K562 (cell line): Measurements from ENCODE around the gene DLGAP3. TPM values are rescaled to one million over a fixed set of nuclear protein-coding genes. Genes with fewer than 3 reads are reported as not detected.
A peak's percentile ranks its signal among the peaks of the same experiment; 100 is the strongest.

ENCODE experiments used
- DMBX1 ChIP-seq: fragments of 250-450 bp; sonication (Bioruptor Pico); IDR thresholded peaks from 2 replicates; pipeline ENCODE4 v1.8.0; 2022; ENCODE audit warnings: inconsistent platforms, mild to moderate bottlenecking, moderate library complexity, borderline replicate concordance
- MYC ChIP-seq, 2 experiments: fragments of 250-450 bp in 1 of 2; sonication (Bioruptor Pico) in 1 of 2; IDR thresholded peaks; 2 replicates each; pipeline versions ENCODE4 v1.5.1 to v1.6.1; 2012 to 2021; ENCODE audit warnings: low read depth in 2 of 2, borderline replicate concordance in 1 of 2, improper control_type of control experiment in 1 of 2, low read length in 1 of 2, mild to moderate bottlenecking in 1 of 2, moderate library complexity in 1 of 2
- SAP30 ChIP-seq: fragments of 200-600 bp; sonication (generic); IDR thresholded peaks from 2 replicates; pipeline ENCODE4 v1.6.1; 2012; ENCODE audit warnings: borderline replicate concordance, low read depth, mild to moderate bottlenecking, moderate library complexity, low read length, control low read depth, inconsistent platforms; ENCODE audit not compliant: insufficient read depth, poor library complexity, severe bottlenecking
- SETDB1 ChIP-seq: IDR thresholded peaks from one replicate; pipeline ENCODE4 v1.6.1; 2012; ENCODE audit warnings: low read length, control low read depth, inconsistent platforms
- SMAD4 ChIP-seq: fragments of 250-450 bp; sonication (Bioruptor Pico); conservative IDR thresholded peaks from 2 replicates; pipeline ENCODE4 v1.8.0; 2021; ENCODE audit warnings: inconsistent platforms, mild to moderate bottlenecking, moderate library complexity
- TBL1XR1 ChIP-seq, 2 experiments: IDR thresholded peaks; 2 replicates each; pipeline ENCODE4 v1.6.1; 2012; ENCODE audit warnings: improper control_type of control experiment in 2 of 2, low read length in 2 of 2, mild to moderate bottlenecking in 1 of 2
- U2AF2 ChIP-seq: fragments of 200-400 bp; formaldehyde crosslinking; optimal IDR thresholded peaks from 2 replicates; pipeline ENCODE3; 2017; ENCODE audit warnings: low read depth, mild to moderate bottlenecking, low read length
- ZNF232 ChIP-seq: sonication (generic); formaldehyde crosslinking; IDR thresholded peaks from 2 replicates; pipeline ENCODE4 v1.8.0; 2022; ENCODE audit warnings: mild to moderate bottlenecking, missing genetic modification reagents
- polyA plus RNA-seq, 8 experiments: library from polyadenylated mRNA; depleted of rRNA in 4 of 8; stranded (reverse) in 5 of 8; unstranded in 3 of 8; fragments of >200 nt; fragmentation: Nextera tagmentation in 2 of 8; fragmentation: Illumina TruSeq in 1 of 8; extraction: Ambion mirVana in 2 of 8; extraction: Trizol in 1 of 8; gene quantifications; 2 replicates each; pipeline versions ENCODE4 v1.2.1 to v1.2.3, GENCODE V29; 2011 to 2014; ENCODE audit warnings: inconsistent platforms in 1 of 8, missing spikeins in 1 of 8
- total RNA-seq, 7 experiments: library from RNA; depleted of rRNA in 6 of 7; stranded (reverse); fragments of >200 nt in 6 of 7; fragmentation: Illumina TruSeq in 2 of 7; extraction: Trizol in 2 of 7; gene quantifications; 2 replicates each; pipeline versions ENCODE4 v1.2.1 to v1.2.3, GENCODE V29; 2011 to 2021; ENCODE audit warnings: low replicate concordance in 1 of 7
- TF ChIP-seq, protein P1 (sequence below): sonication (generic); formaldehyde crosslinking; IDR thresholded peaks from 2 replicates; pipeline ENCODE4 v1.8.0; 2022; ENCODE audit warnings: missing genetic modification reagents, mild to moderate bottlenecking, moderate library complexity, borderline replicate concordance
- TF ChIP-seq, protein P2 (sequence below), 2 experiments: fragments of 450-650 bp; formaldehyde crosslinking in 1 of 2; IDR thresholded peaks; 2 replicates each; pipeline versions ENCODE4 v1.4.0 to v1.6.1; 2014 to 2020; ENCODE audit warnings: mild to moderate bottlenecking in 2 of 2, borderline replicate concordance in 1 of 2, low read depth in 1 of 2

Gene DLGAP3
- total and polyA plus RNA-seq, 9 of the 15 experiments (the other 6 are each of a cell fraction or from before 2014, with no cell fraction given), result 0.01 to 0.16 (median 0.07) TPM; not detected in 6

DNA sequence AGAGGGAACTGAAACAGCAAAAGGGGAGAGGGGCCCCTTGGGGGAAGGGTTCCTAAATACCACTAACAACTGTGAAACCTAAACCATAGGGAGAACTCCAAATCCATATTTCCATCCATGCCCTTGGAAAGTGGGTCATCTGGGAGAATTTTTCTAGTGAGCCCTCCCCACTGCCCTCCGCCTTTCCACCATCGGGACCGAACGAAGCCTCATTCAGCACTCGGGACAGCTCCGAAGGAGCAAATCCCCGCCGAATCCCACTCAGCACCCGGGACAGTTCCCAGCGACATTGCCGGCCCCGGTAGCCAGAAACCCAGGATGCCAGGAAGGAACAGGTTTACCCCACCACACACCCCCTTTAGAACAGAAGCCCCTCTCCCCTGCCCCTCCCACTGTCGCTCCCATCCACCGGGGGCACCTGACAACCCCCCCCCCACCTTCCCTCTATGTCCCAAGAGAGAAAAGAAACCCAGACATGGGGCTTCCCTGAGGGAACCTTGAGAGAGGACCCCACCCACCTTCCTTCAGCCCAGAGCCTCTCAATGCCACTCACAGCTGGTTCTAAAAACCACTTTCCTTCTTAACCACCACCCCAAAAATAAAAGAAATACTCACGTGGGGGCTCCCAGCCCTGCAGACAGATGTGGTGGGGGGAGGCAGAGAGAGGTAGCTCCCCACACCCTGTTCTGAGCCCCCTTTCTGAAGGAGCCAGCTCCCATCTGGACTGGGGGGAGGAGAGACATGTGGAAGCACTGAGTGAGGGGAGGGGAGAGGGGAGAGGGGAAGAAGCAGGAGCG lies 4.5 kb downstream of the DLGAP3 start (continued):
- TF ChIP-seq MYC (IDR thresholded peaks at IDR 0.05; ENCODE audit: low read depth, low read length) (peak; percentile 43; the same call in 1 of the 2 replicates), MYC (CRISPR knock-in tag; IDR thresholded peaks at IDR 0.05; ENCODE audit: borderline replicate concordance, low read depth) (no peak), TBL1XR1 (IDR thresholded peaks at IDR 0.05; ENCODE audit: low read length in 2 of 2) (no peak), U2AF2 (no peak), ZNF232 (CRISPR knock-in tag) (peak; percentile 98), SMAD4 (CRISPR knock-in tag) (peak; percentile 89), DMBX1 (CRISPR knock-in tag) (peak; percentile 98), SETDB1 (no peak), SAP30 (peak; percentile 96)
- TF ChIP-seq, protein P1, sequence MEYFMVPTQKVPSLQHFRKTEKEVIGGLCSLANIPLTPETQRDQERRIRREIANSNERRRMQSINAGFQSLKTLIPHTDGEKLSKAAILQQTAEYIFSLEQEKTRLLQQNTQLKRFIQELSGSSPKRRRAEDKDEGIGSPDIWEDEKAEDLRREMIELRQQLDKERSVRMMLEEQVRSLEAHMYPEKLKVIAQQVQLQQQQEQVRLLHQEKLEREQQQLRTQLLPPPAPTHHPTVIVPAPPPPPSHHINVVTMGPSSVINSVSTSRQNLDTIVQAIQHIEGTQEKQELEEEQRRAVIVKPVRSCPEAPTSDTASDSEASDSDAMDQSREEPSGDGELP (CRISPR knock-in tag), result peak; percentile 89
- TF ChIP-seq, protein P2, sequence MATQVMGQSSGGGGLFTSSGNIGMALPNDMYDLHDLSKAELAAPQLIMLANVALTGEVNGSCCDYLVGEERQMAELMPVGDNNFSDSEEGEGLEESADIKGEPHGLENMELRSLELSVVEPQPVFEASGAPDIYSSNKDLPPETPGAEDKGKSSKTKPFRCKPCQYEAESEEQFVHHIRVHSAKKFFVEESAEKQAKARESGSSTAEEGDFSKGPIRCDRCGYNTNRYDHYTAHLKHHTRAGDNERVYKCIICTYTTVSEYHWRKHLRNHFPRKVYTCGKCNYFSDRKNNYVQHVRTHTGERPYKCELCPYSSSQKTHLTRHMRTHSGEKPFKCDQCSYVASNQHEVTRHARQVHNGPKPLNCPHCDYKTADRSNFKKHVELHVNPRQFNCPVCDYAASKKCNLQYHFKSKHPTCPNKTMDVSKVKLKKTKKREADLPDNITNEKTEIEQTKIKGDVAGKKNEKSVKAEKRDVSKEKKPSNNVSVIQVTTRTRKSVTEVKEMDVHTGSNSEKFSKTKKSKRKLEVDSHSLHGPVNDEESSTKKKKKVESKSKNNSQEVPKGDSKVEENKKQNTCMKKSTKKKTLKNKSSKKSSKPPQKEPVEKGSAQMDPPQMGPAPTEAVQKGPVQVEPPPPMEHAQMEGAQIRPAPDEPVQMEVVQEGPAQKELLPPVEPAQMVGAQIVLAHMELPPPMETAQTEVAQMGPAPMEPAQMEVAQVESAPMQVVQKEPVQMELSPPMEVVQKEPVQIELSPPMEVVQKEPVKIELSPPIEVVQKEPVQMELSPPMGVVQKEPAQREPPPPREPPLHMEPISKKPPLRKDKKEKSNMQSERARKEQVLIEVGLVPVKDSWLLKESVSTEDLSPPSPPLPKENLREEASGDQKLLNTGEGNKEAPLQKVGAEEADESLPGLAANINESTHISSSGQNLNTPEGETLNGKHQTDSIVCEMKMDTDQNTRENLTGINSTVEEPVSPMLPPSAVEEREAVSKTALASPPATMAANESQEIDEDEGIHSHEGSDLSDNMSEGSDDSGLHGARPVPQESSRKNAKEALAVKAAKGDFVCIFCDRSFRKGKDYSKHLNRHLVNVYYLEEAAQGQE (IDR thresholded peaks at IDR 0.05; ENCODE audit: borderline replicate concordance), result peak; percentile 100
- TF ChIP-seq, protein P2 (CRISPR knock-in tag; IDR thresholded peaks at IDR 0.05; ENCODE audit: low read depth), result peak; percentile 99
